ENCODE measurements around the gene COL13A1.
A peak's percentile ranks its signal among the peaks of the same experiment; 100 is the strongest.

The COL13A1 gene

DNA sequence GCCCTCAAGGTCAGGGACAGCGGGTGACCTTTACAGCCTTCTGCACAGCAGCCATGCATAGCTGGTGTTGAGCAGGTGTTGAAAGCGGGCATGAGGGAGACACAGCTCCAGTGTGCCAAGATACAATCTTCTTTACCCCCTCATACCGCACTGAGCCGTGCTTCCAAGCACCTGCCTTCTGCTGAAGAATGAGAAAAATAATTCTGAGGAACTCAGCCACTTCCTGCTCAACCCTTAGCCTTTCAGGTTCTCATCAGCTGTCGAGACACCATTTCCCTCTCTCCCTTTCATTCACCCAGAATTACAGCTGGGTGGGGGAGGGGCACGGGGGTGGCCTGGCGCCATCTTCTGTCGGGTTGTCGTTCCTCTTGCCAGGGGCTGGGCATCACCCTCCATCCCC is 58.6 kb downstream of the COL13A1 start:
- H3K27me3 ChIP-seq (ENCODE audit: control insufficient read depth in 5 of 5, insufficient read depth in 4 of 5, low read length in 5 of 5) = peaks cover 9 to 22% (median 11%) of the 10 kb centered on the region in 5 donors
- H3K4me1 ChIP-seq (ENCODE audit: control insufficient read depth in 5 of 5, insufficient read depth in 5 of 5, low read length in 5 of 5) = no peaks in the 10 kb centered on the region
- no peaks in the 10 kb centered on the region for H3K9me3 ChIP-seq (ENCODE audit: control insufficient read depth in 5 of 5, low read length in 5 of 5)
- no peak overlapping the region for H3K27ac ChIP-seq (ENCODE audit: low read depth, low read length)
- H3K4me3 ChIP-seq (ENCODE audit: low read depth in 1 of 5, low read length in 5 of 5) = no peak overlapping the region
- H3K36me3 ChIP-seq (ENCODE audit: control insufficient read depth in 5 of 5, insufficient read depth in 5 of 5, low read length in 5 of 5) = no peaks in the 10 kb centered on the region
- no peak overlapping the region for H3K9ac ChIP-seq (ENCODE audit: low read length in 5 of 5)

DNA sequence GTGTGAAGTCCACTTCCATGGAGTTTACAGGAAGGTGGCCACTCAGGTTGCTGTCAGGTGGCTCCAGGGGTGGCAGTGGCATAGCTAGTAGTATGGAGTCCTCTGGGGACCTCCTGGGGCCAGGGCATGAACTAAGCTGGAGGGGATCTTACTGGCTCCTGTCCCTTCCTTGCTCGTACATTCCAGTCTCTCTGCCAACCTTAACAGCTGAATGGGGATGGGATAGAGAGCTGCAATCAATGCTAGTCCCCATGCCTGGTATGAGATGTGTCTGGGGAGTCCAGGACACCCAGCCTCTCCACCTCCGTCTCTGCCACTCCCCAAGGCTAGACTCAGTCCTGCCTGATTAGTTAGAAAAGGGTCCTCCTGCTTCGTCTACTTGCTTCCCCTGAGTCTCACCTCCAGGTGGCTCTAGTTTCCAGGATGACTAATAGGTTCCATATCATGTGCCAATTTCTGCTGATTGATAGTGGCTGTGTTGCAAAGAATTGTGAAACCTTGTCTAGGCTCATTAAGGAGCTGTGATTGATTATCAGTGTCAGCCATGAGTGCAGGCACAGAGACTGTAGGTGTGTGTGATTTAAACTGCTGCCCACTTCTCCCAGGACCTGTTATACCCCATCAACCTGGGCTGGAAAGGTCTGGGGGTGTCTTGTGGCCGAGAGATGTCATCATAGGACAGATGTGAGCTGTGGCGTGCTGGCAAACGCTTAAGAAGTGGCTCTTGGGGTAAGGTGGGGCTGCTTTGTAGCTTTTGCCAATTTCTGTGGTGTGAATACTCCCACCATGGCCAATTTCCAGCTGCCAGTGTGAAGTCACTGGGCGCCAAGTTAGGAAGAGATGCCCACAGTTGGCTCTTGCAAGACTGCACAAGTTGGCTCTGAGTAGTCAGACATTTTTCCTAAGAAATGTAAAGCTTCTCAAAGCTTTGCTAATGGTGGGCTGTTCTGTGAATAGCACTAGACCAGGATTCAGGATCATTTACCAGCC is 59.8 kb downstream of the COL13A1 start:
- Histone ChIP-seq H3K9me3 (ENCODE audit: control insufficient read depth in 5 of 5, low read length in 5 of 5) (no peaks in the 10 kb centered on the region), H3K27me3 (ENCODE audit: control insufficient read depth in 5 of 5, insufficient read depth in 4 of 5, low read length in 5 of 5) (peaks cover 16 to 31% (median 18%) of the 10 kb centered on the region in 5 donors), H3K4me3 (ENCODE audit: low read depth in 1 of 5, low read length in 5 of 5) (no peak overlapping the region), H3K36me3 (ENCODE audit: control insufficient read depth in 5 of 5, insufficient read depth in 5 of 5, low read length in 5 of 5) (no peaks in the 10 kb centered on the region), H3K9ac (ENCODE audit: low read length in 5 of 5) (no peak overlapping the region), H3K27ac (ENCODE audit: low read depth, low read length) (no peak overlapping the region), H3K4me1 (ENCODE audit: control insufficient read depth in 5 of 5, insufficient read depth in 5 of 5, low read length in 5 of 5) (no peaks in the 10 kb centered on the region)

DNA sequence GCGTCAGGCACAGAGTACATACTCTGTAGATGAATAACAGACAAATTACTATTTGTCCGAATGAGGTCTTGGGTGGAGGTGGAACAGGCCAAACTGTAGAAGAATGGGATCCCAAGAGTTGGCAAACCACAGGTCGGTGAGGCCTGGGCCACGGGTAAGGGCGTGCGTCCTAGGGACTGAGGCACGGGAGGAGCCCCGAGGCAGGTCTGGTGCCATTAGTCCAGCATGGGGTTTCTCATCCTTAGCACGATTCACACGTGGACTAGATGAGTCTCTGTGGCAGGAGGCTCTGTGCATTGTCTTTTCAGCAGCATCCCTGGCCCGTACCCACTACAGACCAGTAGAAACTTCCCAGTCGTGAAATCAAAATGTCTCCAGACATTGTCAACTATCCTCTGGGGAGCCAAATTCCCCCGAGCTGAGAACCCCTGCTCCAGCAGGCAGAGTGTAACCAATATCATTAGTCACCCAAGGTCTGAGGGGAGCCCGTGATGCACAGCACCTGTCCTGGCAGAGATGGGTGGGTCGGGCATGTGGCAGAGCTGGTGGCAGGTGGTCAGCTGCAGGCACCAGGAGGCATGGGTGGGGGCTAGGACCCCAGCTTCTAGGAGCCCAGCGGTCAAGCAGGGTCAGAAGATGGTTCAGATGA is 61.3 kb downstream of the COL13A1 start:
- no peak overlapping the region for H3K4me3 ChIP-seq (ENCODE audit: low read depth in 1 of 5, low read length in 5 of 5)
- no peaks in the 10 kb centered on the region for H3K9me3 ChIP-seq (ENCODE audit: control insufficient read depth in 5 of 5, low read length in 5 of 5)
- H3K4me1 ChIP-seq (ENCODE audit: control insufficient read depth in 5 of 5, insufficient read depth in 5 of 5, low read length in 5 of 5) = peaks cover 0 to 2% (median 0%) of the 10 kb centered on the region in 5 donors
- no peak overlapping the region for H3K27ac ChIP-seq (ENCODE audit: low read depth, low read length)
- H3K27me3 ChIP-seq (ENCODE audit: control insufficient read depth in 5 of 5, insufficient read depth in 4 of 5, low read length in 5 of 5) = peaks cover 16 to 38% (median 20%) of the 10 kb centered on the region in 5 donors
- H3K36me3 ChIP-seq (ENCODE audit: control insufficient read depth in 5 of 5, insufficient read depth in 5 of 5, low read length in 5 of 5) = no peaks in the 10 kb centered on the region
- H3K9ac ChIP-seq (ENCODE audit: low read length in 5 of 5) = no peak overlapping the region

DNA sequence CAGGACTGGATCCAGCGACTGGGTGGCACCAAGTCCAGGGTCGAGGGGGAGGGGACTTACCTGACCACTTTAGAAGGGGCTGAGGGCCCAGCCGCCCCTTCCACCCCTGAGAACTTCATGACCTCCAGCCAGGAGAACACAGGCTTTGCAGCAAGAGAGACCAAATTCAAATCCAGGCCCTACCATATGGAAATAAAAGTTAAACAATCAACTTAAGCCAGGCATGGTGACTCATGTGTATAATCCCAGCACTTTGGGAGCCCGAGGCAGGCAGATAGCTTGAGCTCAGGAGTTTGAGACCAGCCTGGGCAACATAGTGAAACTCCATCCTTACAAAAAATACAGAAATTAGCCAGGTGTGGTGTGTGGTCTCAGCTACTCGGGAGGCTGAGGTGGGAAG is 61.9 kb downstream of the COL13A1 start:
- Histone ChIP-seq H3K4me3 (ENCODE audit: low read depth in 1 of 5, low read length in 5 of 5) (no peak overlapping the region), H3K27ac (ENCODE audit: low read depth, low read length) (no peak overlapping the region), H3K9me3 (ENCODE audit: control insufficient read depth in 5 of 5, low read length in 5 of 5) (no peaks in the 10 kb centered on the region), H3K36me3 (ENCODE audit: control insufficient read depth in 5 of 5, insufficient read depth in 5 of 5, low read length in 5 of 5) (no peaks in the 10 kb centered on the region), H3K4me1 (ENCODE audit: control insufficient read depth in 5 of 5, insufficient read depth in 5 of 5, low read length in 5 of 5) (peaks cover 0 to 2% (median 0%) of the 10 kb centered on the region in 5 donors), H3K9ac (ENCODE audit: low read length in 5 of 5) (no peak overlapping the region), H3K27me3 (ENCODE audit: control insufficient read depth in 5 of 5, insufficient read depth in 4 of 5, low read length in 5 of 5) (peaks cover 16 to 38% (median 20%) of the 10 kb centered on the region in 5 donors)

DNA sequence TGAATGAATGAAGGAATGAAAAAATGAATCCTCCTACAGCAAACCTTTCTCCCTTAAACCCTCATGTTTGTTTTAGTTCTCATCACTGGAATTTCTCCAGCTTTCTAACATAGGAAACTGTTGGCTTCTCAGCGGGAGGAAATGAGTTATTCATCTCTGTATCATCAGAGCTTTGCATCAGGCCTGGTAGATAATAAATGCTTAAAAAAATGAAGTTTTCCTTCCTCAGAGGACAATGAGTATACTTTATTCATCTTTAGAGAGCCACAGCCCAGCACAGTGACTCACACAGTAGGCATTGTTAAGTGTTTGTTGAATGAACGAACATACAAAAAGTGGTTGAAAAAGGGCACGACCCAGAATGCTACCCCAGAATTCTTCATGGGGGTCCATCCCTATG is 62.6 kb downstream of the COL13A1 start:
- peaks cover 0 to 6% (median 2%) of the 10 kb centered on the region in 5 donors for H3K4me1 ChIP-seq (ENCODE audit: control insufficient read depth in 5 of 5, insufficient read depth in 5 of 5, low read length in 5 of 5)
- peaks cover 15 to 38% (median 20%) of the 10 kb centered on the region in 5 donors for H3K27me3 ChIP-seq (ENCODE audit: control insufficient read depth in 5 of 5, insufficient read depth in 4 of 5, low read length in 5 of 5)
- H3K9ac ChIP-seq (ENCODE audit: low read length in 5 of 5) = no peak overlapping the region
- no peak overlapping the region for H3K27ac ChIP-seq (ENCODE audit: low read depth, low read length)
- H3K4me3 ChIP-seq (ENCODE audit: low read depth in 1 of 5, low read length in 5 of 5) = no peak overlapping the region
- H3K9me3 ChIP-seq (ENCODE audit: control insufficient read depth in 5 of 5, low read length in 5 of 5) = no peaks in the 10 kb centered on the region
- no peaks in the 10 kb centered on the region for H3K36me3 ChIP-seq (ENCODE audit: control insufficient read depth in 5 of 5, insufficient read depth in 5 of 5, low read length in 5 of 5)

DNA sequence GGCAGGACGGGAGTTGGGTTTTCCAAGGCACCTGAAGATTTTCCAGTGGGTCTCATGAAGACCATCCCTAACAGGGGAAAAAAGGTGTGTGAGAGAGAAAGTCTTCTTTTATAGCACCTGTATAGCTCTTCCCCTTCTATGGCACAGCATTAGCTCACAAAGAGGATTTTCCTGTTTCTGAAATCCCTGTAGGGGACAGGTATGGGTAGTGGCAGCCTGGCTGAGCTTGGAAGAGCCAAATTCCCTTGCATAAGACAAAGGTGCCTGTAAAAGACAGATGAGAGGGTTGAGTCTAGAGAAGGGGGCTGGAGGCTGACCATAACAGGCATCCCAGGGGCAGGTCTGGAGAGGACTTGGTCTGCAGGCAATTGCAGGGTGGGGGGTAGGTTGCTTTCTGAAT is 63.7 kb downstream of the COL13A1 start:
- H3K27ac ChIP-seq (ENCODE audit: low read depth, low read length) = no peak overlapping the region

DNA sequence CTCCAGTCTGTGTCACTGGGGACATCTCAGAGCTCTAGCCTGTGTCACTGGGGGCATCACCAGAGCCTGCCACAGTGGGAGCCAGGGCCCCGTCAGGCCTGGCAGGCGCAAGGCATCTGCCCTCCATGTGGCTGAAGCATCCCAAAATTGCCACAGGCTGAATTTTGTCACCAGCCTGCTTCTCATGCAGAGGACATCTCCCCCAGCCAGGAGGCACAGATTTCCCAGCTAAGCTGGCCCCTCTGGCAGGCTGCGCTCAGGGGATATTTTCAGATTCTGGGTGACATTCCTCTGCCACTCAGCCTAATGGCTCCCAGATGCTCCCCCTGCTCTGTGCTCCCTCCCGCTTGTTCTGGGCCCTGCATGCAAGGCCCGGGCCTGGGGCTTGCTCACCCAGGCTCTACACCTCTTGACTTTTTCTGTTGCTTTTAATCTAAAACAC is 64.6 kb downstream of the COL13A1 start:
- Histone ChIP-seq H3K27me3 (ENCODE audit: control insufficient read depth in 5 of 5, insufficient read depth in 4 of 5, low read length in 5 of 5) (peaks cover 5 to 38% (median 20%) of the 10 kb centered on the region in 5 donors), H3K9me3 (ENCODE audit: control insufficient read depth in 5 of 5, low read length in 5 of 5) (no peaks in the 10 kb centered on the region), H3K27ac (ENCODE audit: low read depth, low read length) (no peak overlapping the region), H3K4me1 (ENCODE audit: control insufficient read depth in 5 of 5, insufficient read depth in 5 of 5, low read length in 5 of 5) (peaks cover 0 to 12% (median 2%) of the 10 kb centered on the region in 5 donors), H3K4me3 (ENCODE audit: low read depth in 1 of 5, low read length in 5 of 5) (no peak overlapping the region), H3K9ac (ENCODE audit: low read length in 5 of 5) (no peak overlapping the region), H3K36me3 (ENCODE audit: control insufficient read depth in 5 of 5, insufficient read depth in 5 of 5, low read length in 5 of 5) (no peaks in the 10 kb centered on the region)

More for the DNA sequence above, 63.7 kb downstream of the COL13A1 start:
- Histone ChIP-seq H3K9ac (ENCODE audit: low read length in 5 of 5) (no peak overlapping the region), H3K4me3 (ENCODE audit: low read depth in 1 of 5, low read length in 5 of 5) (no peak overlapping the region), H3K27me3 (ENCODE audit: control insufficient read depth in 5 of 5, insufficient read depth in 4 of 5, low read length in 5 of 5) (peaks cover 13 to 38% (median 20%) of the 10 kb centered on the region in 5 donors), H3K36me3 (ENCODE audit: control insufficient read depth in 5 of 5, insufficient read depth in 5 of 5, low read length in 5 of 5) (no peaks in the 10 kb centered on the region), H3K4me1 (ENCODE audit: control insufficient read depth in 5 of 5, insufficient read depth in 5 of 5, low read length in 5 of 5) (peaks cover 0 to 12% (median 2%) of the 10 kb centered on the region in 5 donors), H3K9me3 (ENCODE audit: control insufficient read depth in 5 of 5, low read length in 5 of 5) (no peaks in the 10 kb centered on the region)

DNA sequence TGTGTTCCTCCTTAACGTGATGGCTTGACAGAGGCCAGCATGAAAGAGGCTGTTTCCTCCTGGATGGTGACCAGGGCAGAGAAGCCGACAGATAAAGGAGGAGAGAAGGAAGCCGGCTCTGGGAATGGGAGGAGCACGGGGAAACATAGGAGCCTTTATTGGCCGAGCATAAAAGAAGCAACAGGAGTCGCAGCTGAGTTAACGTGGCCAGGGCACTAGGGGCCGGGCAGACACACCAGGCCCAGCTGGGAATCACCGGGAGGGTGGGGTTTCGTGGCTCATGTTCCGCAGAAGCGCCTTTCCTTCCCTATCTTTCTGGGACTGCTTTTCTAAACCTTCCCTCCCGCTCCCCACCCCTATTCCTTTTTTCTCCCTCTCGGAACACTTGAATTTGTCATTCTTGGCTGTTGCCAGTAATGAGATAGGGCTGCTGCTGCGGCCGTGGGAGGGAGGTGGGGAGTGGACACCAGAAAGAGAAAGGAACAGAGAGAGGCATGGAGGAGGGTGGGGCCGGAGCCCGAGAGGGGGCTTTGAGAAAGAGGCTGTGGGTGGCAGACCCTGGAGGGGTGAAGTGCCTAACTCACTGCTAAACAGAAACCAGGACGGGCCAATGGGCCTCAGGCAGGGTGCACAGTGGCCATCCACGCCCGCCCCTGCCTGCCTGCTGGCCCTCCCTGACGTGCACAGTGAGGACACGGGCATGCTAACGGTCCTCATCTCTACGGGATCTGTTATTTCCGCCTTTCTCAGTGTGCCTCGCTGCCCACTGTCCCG is 65.2 kb downstream of the COL13A1 start:
- no peaks in the 10 kb centered on the region for H3K9me3 ChIP-seq (ENCODE audit: control insufficient read depth in 5 of 5, low read length in 5 of 5)
- no peak overlapping the region for H3K27ac ChIP-seq (ENCODE audit: low read depth, low read length)
- H3K36me3 ChIP-seq (ENCODE audit: control insufficient read depth in 5 of 5, insufficient read depth in 5 of 5, low read length in 5 of 5) = no peaks in the 10 kb centered on the region
- no peak overlapping the region for H3K9ac ChIP-seq (ENCODE audit: low read length in 5 of 5)
- peaks cover 0 to 12% (median 2%) of the 10 kb centered on the region in 5 donors for H3K4me1 ChIP-seq (ENCODE audit: control insufficient read depth in 5 of 5, insufficient read depth in 5 of 5, low read length in 5 of 5)
- H3K4me3 ChIP-seq (ENCODE audit: low read depth in 1 of 5, low read length in 5 of 5) = peak overlapping the region in 2 of 5 donors; percentile 17 to 26
- peaks cover 5 to 36% (median 19%) of the 10 kb centered on the region in 5 donors for H3K27me3 ChIP-seq (ENCODE audit: control insufficient read depth in 5 of 5, insufficient read depth in 4 of 5, low read length in 5 of 5)

DNA sequence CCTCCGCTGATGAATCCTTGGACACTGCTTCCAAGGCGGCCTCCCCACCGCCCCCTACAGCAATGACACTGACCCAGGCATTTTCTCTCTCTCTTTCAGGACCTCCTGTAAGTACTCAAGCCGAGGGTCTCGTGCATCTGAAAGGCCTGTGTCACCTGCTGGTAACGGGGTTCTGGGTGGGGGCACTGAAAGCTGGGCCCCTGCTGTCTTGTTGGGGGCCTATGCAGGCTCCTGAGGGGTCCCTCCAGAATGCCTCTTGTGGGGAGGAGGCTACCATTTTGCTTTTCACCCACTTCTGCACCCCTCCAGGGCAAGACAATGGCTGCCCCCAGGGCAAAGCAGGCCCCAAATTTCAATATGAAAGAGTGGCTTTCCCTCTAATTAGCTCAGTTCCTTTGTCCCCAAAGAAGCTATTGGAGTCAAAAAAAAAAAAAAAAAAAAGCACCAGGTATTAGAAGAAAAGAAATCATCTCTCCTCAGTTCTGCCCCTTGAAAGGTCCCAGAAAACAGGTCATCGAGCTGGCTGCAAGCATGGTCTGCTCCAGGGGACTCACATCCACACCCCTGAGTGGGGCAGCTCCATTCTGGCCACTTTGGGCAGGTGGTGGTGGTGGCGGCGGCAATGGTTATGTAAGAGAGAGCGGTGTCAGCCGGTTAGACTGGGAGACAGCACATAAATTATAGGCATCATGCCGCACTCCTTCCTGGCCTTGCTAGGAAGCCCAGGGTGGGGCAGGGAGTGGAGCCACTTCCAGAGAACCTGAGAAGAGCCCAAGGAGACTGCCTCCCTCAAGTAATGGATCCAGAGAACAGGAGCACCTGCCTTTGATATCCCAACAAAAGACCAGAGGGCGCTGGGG is 66.2 kb downstream of the COL13A1 start:
- Histone ChIP-seq H3K4me3 (ENCODE audit: low read depth in 1 of 5, low read length in 5 of 5) (no peak overlapping the region), H3K27ac (ENCODE audit: low read depth, low read length) (no peak overlapping the region), H3K27me3 (ENCODE audit: control insufficient read depth in 5 of 5, insufficient read depth in 4 of 5, low read length in 5 of 5) (peaks cover 5 to 32% (median 19%) of the 10 kb centered on the region in 5 donors), H3K9me3 (ENCODE audit: control insufficient read depth in 5 of 5, low read length in 5 of 5) (no peaks in the 10 kb centered on the region), H3K36me3 (ENCODE audit: control insufficient read depth in 5 of 5, insufficient read depth in 5 of 5, low read length in 5 of 5) (no peaks in the 10 kb centered on the region), H3K9ac (ENCODE audit: low read length in 5 of 5) (no peak overlapping the region), H3K4me1 (ENCODE audit: control insufficient read depth in 5 of 5, insufficient read depth in 5 of 5, low read length in 5 of 5) (peaks cover 0 to 12% (median 2%) of the 10 kb centered on the region in 5 donors)
